Body of pancreas (tissue), 4 donors: Measurements from ENCODE around the gene FOXS1. TPM values are rescaled to one million over a fixed set of nuclear protein-coding genes. Genes with fewer than 3 reads are reported as not detected.

ENCODE experiments used
- ATAC-seq: fragments of 150-250 bp; one replicate; pipeline ENCODE4 v1.9.1; 2016
- DNase-seq, 4 donors: peaks; one replicate each; pipeline ENCODE4 v3.0.0-alpha.2; 2019
- H3K27ac ChIP-seq, 4 donors: fragments of 200-600 bp; sonication (generic); 1 replicate in 3 of 4; 2 replicates in 1 of 4; pipeline versions ENCODE4 v1.5.1 to v1.6.1; 2016 to 2019; ENCODE audit warnings: mild to moderate bottlenecking in 1 of 4, mixed read lengths in 1 of 4, moderate library complexity in 1 of 4
- H3K27me3 ChIP-seq, 2 donors: fragments of 200-600 bp; sonication (generic); one replicate each; pipeline ENCODE4 v1.6.0; 2016; ENCODE audit warnings: mild to moderate bottlenecking in 1 of 2
- H3K36me3 ChIP-seq, 2 donors: fragments of 200-600 bp; sonication (generic); replicated peaks in 1 of 2; 2 replicates each; pipeline ENCODE4 v1.5.1; 2016; ENCODE audit warnings: low read depth in 2 of 2; ENCODE audit not compliant: insufficient read depth in 1 of 2
- H3K4me1 ChIP-seq: fragments of 200-600 bp; sonication (generic); one replicate; pipeline ENCODE4 v1.6.0; 2016
- H3K4me3 ChIP-seq, 2 donors: fragments of 200-600 bp; sonication (generic); 1 replicate in 1 of 2; 2 replicates in 1 of 2; pipeline ENCODE4 v1.5.1; 2016 to 2019
- H3K9me3 ChIP-seq, 3 donors: fragments of 200-600 bp; sonication (generic); 1 replicate in 2 of 3; 2 replicates in 1 of 3; pipeline ENCODE4 v1.5.1; 2016
- POLR2A ChIP-seq, 3 donors: fragments of 450-650 bp; IDR thresholded peaks; one replicate each; pipeline ENCODE4 v1.6.1; 2016; ENCODE audit warnings: antibody characterized with exemption in 3 of 3, mild to moderate bottlenecking in 2 of 3
- WGBS, 2 donors: methylation state at CpG; one replicate each; pipeline ENCODE4 v1.1.5; 2017; 5-methylcytosine and 5-hydroxymethylcytosine counted together
- intact Hi-C: fragments of 100-400 bp; cut with DNase I; formaldehyde crosslinking; loops from one replicate; pipeline ENCODE4 v1.15.1; 2023
- total RNA-seq, 2 donors: library from RNA; depleted of rRNA; stranded (reverse); fragments of >200 nt; gene quantifications; one replicate each; pipeline ENCODE4 v1.1.0, GENCODE V29; 2016
- TF ChIP-seq, protein P1 (sequence below), 7 experiments: fragments of 450-650 bp in 4 of 7; fragments of 200-600 bp in 3 of 7; sonication (generic) in 3 of 7; IDR thresholded peaks; one replicate each; pipeline ENCODE4 v1.5.1; 2016 to 2019; ENCODE audit warnings: antibody characterized with exemption in 7 of 7

The FOXS1 gene
- total RNA-seq, 2 donors from 2014 or later: 3.0 TPM; not detected in 1

DNA sequence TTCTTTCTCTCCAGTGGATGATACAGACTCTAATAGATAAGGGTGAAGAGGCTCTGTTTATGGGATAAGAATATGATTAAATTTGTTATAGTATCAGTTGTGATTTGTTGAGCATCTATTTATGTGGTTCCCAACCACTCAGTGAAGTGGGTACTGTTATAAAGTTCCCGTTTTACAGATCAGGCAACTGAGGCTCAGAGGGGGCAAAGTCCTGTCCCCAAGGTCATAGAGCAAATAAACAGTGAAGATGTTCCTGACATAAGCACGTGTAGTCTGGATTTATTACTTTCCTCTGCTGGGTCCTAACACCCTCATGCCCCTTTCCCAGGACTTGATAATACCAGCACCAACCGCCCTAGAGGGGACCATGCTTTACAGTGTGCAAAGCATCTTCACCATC lies 20.8 kb upstream of the FOXS1 start:
- ATAC-seq: no peak
- no peak for DNase-seq
- intact Hi-C loops: no loop called here
- Histone ChIP-seq H3K9me3 (no peaks in the 10 kb centered on the region), H3K4me3 (no peak overlapping the region), H3K27ac (no peak overlapping the region), H3K27me3 (no peaks in the 10 kb centered on the region), H3K4me1 (peaks cover 24% of the 10 kb centered on the region), H3K36me3 (no peaks in the 10 kb centered on the region)
- TF ChIP-seq POLR2A (IDR thresholded peaks at IDR 0.05): no peak
- TF ChIP-seq, protein P1, sequence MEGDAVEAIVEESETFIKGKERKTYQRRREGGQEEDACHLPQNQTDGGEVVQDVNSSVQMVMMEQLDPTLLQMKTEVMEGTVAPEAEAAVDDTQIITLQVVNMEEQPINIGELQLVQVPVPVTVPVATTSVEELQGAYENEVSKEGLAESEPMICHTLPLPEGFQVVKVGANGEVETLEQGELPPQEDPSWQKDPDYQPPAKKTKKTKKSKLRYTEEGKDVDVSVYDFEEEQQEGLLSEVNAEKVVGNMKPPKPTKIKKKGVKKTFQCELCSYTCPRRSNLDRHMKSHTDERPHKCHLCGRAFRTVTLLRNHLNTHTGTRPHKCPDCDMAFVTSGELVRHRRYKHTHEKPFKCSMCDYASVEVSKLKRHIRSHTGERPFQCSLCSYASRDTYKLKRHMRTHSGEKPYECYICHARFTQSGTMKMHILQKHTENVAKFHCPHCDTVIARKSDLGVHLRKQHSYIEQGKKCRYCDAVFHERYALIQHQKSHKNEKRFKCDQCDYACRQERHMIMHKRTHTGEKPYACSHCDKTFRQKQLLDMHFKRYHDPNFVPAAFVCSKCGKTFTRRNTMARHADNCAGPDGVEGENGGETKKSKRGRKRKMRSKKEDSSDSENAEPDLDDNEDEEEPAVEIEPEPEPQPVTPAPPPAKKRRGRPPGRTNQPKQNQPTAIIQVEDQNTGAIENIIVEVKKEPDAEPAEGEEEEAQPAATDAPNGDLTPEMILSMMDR (IDR thresholded peaks at IDR 0.05): no peak
- 61 to 62% methylated on average over 3 of the region's 3 CpGs for WGBS, 2 donors

GRCh38 chr20:31864521-31865400 lies 19.4 kb upstream of the FOXS1 start:
- no peaks in the 10 kb centered on the region for H3K9me3 ChIP-seq
- H3K27me3 ChIP-seq: no peaks in the 10 kb centered on the region
- peak in 1 of 4 donors; percentile 7 for DNase-seq
- H3K36me3 ChIP-seq: no peaks in the 10 kb centered on the region
- H3K27ac ChIP-seq: no peak overlapping the region
- no peak for ATAC-seq
- peaks cover 25% of the 10 kb centered on the region for H3K4me1 ChIP-seq
- 64 to 77% methylated on average over 11 to 12 of the region's 12 CpGs for WGBS, 2 donors
- H3K4me3 ChIP-seq: no peak overlapping the region
- intact Hi-C loops: no loop called here
- no peak for TF ChIP-seq POLR2A (IDR thresholded peaks at IDR 0.05)
- TF ChIP-seq, protein P1 (IDR thresholded peaks at IDR 0.05): no peak

DNA sequence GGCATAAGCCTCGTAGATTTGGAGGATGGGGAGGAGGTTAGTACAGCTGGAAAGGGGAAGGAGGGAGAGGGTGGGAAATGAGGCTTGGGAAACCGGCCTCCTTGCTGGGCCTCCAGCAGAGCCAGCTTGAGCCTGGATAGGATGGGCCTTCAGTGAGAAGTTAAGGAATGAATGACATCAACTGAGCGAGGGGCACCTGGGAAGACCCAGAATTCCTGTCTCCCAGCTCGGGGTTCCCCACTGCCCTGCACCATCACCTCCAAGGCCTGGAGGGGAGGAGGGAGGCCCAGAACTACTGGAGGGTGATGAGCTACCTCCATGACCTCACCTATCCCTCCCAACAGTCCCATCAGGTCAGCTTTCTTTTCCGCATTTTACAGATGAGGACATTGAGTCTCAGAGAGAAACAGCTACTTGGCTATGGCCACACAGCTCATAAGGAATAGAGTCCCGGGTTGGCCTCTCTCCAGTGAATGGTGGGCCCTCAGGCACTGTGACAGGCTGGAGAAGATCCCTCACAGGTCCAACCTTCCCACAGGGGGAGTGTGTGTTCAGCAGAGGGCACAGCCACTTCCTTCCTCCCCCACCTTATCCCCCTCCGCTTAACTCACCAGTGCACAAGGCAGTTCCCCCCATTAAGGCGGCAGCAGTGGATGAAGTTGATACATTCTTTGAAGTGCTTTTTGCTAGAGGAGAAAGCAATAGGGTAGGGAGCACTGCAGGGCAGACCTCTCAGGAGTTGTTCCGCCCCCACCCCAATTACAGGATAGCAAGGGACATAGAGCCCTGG lies 18.1 kb upstream of the FOXS1 start:
- ATAC-seq (no peak), DNase-seq (no peak)
- intact Hi-C loops: no loop called here
- 87 to 93% methylated on average over 9 of the region's 9 CpGs for WGBS, 2 donors
- TF ChIP-seq, protein P1 (IDR thresholded peaks at IDR 0.05): no peak
- TF ChIP-seq POLR2A (IDR thresholded peaks at IDR 0.05): no peak
- Histone ChIP-seq H3K9me3 (no peaks in the 10 kb centered on the region), H3K4me1 (peaks cover 19% of the 10 kb centered on the region), H3K27me3 (no peaks in the 10 kb centered on the region), H3K4me3 (no peak overlapping the region), H3K27ac (no peak overlapping the region), H3K36me3 (no peaks in the 10 kb centered on the region)

DNA sequence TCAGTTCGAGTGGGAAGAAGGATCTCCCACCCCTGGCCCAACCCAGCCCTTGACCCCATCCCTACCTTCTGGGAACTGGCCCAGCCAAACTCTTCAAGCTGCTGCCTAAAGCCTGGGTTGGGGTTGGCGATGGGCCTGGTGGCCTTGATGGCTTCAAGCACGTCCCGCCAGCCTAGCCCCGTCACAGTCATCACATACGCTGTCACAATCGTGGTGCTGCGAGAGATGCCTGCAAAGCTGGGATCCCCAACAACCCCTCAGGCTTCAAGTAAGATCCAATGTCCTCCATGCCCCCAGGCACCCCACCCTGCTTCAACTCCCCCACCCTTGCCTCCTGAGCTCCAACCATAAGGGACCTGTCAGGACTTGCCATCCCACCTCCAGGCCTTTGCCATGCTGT lies 17.1 kb upstream of the FOXS1 start:
- intact Hi-C loops: no loop called here
- no peak for ATAC-seq
- H3K27me3 ChIP-seq: no peaks in the 10 kb centered on the region
- no peak overlapping the region for H3K27ac ChIP-seq
- no peaks in the 10 kb centered on the region for H3K36me3 ChIP-seq
- 75% methylated on average over 7 to 8 of the region's 8 CpGs for WGBS, 2 donors
- no peak overlapping the region for H3K4me3 ChIP-seq
- peaks cover 19% of the 10 kb centered on the region for H3K4me1 ChIP-seq
- TF ChIP-seq, protein P1 (IDR thresholded peaks at IDR 0.05): no peak
- no peak for TF ChIP-seq POLR2A (IDR thresholded peaks at IDR 0.05)
- peak in 1 of 4 donors; percentile 11 for DNase-seq
- no peaks in the 10 kb centered on the region for H3K9me3 ChIP-seq
